Measurements from ENCODE around the gene MEGF11.
"Not testable (repeated sequence)": the region's sequence is repeated elsewhere in the genome, so short reads cannot be mapped to it uniquely, and the experiment has no call there.

Gene MEGF11

GRCh38 chr15:65870889-65871533, 382.5 kb downstream of the MEGF11 start:
- H3K9ac ChIP-seq (ENCODE audit: insufficient read length) = peak overlapping the region; percentile 96
- DNase-seq (ENCODE audit: low read depth, low spot score) = no peak
- H3K27ac ChIP-seq = peak overlapping the region; percentile 54; the same call in 1 of the 2 replicates
- peaks cover 17% of the 10 kb centered on the region for H3K36me3 ChIP-seq (ENCODE audit: insufficient read depth, low read length)
- TF ChIP-seq FOXP2 (optimal IDR thresholded peaks at IDR 0.05; ENCODE audit: control extremely low read depth, extremely low read length, insufficient read depth) (no peak), POLR2AphosphoS5 (IDR thresholded peaks at IDR 0.05; ENCODE audit: borderline replicate concordance, low read depth, low read length) (no peak; the same call in 1 of the 2 replicates), EZH2 (IDR thresholded peaks at IDR 0.05) (no peak)
- peak overlapping the region; percentile 99 for H3K4me3 ChIP-seq
- H3K9me3 ChIP-seq (ENCODE audit: low read depth, low read length) = no peaks in the 10 kb centered on the region

DNA sequence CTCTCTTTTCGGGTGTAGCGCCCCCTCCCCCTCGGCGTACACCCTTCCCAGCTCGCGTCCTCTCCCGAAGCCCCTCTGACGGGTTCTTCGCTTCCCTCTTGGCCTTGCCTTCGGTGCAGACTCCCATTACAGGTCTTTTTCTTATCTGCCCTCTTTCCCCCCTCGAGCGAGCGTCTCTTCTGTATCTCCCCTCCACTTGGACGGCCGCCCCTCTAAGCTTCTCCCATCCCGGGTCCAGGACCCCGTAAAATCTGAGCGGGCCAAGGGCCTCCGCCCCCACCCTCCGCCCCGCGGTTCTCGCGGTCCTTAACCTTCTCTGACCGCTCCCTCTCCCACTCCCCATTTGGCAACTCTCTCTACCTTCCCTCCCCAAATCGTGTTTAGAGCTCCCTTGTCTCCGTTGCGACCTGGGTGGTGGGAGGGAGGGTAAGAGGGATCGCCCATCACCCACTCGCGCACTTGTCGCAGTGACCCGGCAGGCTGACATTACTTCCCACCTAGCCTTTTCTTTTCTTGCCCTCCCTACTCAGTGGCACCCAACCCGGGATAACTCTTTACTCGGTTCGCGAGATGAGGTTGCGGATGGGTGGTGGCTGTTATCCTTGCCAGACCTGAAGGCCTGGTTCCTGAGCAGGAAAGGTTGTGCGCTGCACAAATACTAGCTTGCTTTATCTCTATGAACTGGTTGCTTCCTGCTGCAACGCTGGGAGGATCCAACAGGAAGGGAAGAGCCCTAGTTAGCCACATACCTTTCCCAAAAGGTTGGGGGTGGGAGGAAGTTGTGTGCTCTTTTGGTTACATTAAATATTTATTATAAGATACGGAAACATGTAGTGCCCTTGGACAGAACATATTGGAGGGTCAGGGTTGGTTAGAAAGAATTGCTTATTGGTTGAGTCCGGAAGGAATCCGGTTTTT, 383.3 kb downstream of the MEGF11 start:
- H3K9ac ChIP-seq (ENCODE audit: insufficient read length) = peak overlapping the region; percentile 96
- TF ChIP-seq EZH2 (IDR thresholded peaks at IDR 0.05) = no peak
- TF ChIP-seq FOXP2 (optimal IDR thresholded peaks at IDR 0.05; ENCODE audit: control extremely low read depth, extremely low read length, insufficient read depth) = no peak
- TF ChIP-seq POLR2AphosphoS5 (IDR thresholded peaks at IDR 0.05; ENCODE audit: borderline replicate concordance, low read depth, low read length) = 0 out of 2 replicates have a peak, but pooled peaks have one; percentile 4
- no peak for DNase-seq (ENCODE audit: low read depth, low spot score)
- H3K36me3 ChIP-seq (ENCODE audit: insufficient read depth, low read length) = peaks cover 10% of the 10 kb centered on the region
- peak overlapping the region; percentile 99 for H3K4me3 ChIP-seq
- H3K9me3 ChIP-seq (ENCODE audit: low read depth, low read length) = no peaks in the 10 kb centered on the region
- H3K27ac ChIP-seq = peak overlapping the region; percentile 79

DNA sequence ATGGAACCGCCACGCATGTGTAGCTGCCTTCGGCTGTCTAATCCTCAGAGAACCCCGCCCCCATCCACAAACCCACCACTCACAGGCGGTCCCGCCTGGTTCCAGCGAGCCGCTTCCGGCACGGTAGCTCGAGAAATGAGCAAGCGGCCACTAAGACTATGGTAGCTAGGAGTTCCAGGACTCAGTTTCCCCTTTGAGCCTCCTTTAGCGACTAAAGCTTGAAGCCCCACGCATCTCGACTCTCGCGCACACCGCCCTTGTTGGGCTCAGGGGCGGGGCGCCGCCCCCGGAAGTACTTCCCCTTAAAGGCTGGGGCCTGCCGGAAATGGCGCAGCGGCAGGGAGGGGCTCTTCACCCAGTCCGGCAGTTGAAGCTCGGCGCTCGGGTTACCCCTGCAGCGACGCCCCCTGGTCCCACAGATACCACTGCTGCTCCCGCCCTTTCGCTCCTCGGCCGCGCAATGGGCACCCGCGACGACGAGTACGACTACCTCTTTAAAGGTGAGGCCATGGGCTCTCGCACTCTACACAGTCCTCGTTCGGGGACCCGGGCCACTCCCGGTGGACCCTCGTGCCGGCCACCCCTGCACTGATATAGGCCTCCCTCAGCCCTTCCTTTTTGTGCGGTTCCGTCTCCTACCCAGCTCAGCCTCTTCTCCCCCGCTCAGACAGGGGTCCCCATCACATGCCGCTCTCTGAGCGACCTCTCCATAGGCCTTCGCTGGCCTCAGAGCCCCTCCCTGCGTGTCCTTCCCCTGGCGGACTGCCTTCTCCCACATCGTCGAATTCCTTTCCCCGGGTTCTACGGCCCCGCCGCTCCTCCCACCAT, 384.2 kb downstream of the MEGF11 start, which contains the start of gene RAB11A:
TSS of gene RAB11A (plus strand) at position 366 of the 828 bp plus-strand sequence. CDS start at position 461, 95 bp downstream.
- peak; percentile 76 for DNase-seq (ENCODE audit: low read depth, low spot score)
- H3K9ac ChIP-seq (ENCODE audit: insufficient read length) = peak within 1 kb of the TSS; percentile 96
- peaks cover 4% of the 10 kb centered on the region; the same call in 1 of the 2 replicates for H3K36me3 ChIP-seq (ENCODE audit: insufficient read depth, low read length)
- peak; percentile 97 for TF ChIP-seq POLR2AphosphoS5 (IDR thresholded peaks at IDR 0.05; ENCODE audit: borderline replicate concordance, low read depth, low read length)
- TF ChIP-seq FOXP2 (optimal IDR thresholded peaks at IDR 0.05; ENCODE audit: control extremely low read depth, extremely low read length, insufficient read depth) = peak; percentile 77
- no peak for TF ChIP-seq EZH2 (IDR thresholded peaks at IDR 0.05)
- H3K4me3 ChIP-seq = peak within 1 kb of the TSS; percentile 99
- peak within 1 kb of the TSS; percentile 95 for H3K27ac ChIP-seq
- H3K9me3 ChIP-seq (ENCODE audit: low read depth, low read length) = no peaks in the 10 kb centered on the region

- H3K4me3 ChIP-seq = peak overlapping the region; percentile 99
- H3K27ac ChIP-seq = 0 out of 2 replicates have a peak overlapping the region, but pooled peaks have one; percentile 95
- H3K9ac ChIP-seq (ENCODE audit: insufficient read length) = peak overlapping the region; percentile 96
- H3K36me3 ChIP-seq (ENCODE audit: insufficient read depth, low read length) = no peaks in the 10 kb centered on the region
- no peak for TF ChIP-seq EZH2 (IDR thresholded peaks at IDR 0.05)
- no peak for TF ChIP-seq POLR2AphosphoS5 (IDR thresholded peaks at IDR 0.05; ENCODE audit: borderline replicate concordance, low read depth, low read length)
- no peak for TF ChIP-seq FOXP2 (optimal IDR thresholded peaks at IDR 0.05; ENCODE audit: control extremely low read depth, extremely low read length, insufficient read depth)
- H3K9me3 ChIP-seq (ENCODE audit: low read depth, low read length) = no peaks in the 10 kb centered on the region
- DNase-seq (ENCODE audit: low read depth, low spot score) = no peak
These were observed 384.9 kb downstream of the MEGF11 start for GRCh38 chr15:65868546-65869125.

DNA sequence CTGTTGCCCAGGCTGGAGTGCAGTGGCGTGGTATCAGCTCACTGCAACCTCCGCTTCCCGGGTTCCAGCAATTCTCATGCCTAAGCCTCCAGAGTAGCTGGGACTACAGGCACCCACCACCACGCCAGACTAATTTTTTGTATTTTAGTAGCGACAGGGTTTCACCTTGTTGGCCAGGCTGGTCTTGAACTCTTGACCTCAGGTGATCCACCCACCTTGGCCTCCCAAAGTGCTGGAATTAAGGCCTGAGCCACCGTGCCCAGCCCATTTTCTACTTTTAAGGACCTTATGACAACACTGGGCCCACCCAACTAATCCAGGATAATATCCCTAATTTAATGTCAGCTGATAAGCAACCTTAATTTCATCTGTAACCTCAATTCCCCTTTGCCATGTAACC, 385.6 kb downstream of the MEGF11 start:
- not testable (repeated sequence) for H3K9ac ChIP-seq (ENCODE audit: insufficient read length); H3K27ac ChIP-seq; H3K9me3 ChIP-seq (ENCODE audit: low read depth, low read length); DNase-seq (ENCODE audit: low read depth, low spot score); H3K4me3 ChIP-seq; H3K36me3 ChIP-seq (ENCODE audit: insufficient read depth, low read length)

DNA sequence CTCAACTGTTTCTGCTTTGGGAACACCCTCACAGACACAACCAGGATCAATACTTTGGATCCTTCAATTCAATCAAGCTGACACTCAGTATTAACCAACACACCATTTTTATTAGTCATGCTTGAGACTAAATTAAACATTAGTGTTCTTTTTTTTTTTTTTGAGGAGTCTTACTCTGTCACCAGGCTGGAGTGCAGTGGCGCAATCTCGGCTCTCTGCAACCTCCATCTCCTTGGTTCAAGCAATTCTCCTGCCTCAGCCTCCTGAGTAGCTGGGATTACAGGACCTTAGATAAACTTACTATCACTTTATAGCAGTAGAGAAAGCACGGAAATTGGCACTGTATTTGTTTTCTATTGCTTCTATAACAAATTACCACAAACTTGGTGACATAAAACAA, 386.3 kb downstream of the MEGF11 start:
- Histone ChIP-seq H3K4me3 (no peak overlapping the region), H3K36me3 (ENCODE audit: insufficient read depth, low read length) (no peaks in the 10 kb centered on the region), H3K9me3 (ENCODE audit: low read depth, low read length) (no peaks in the 10 kb centered on the region), H3K27ac (no peak overlapping the region), H3K9ac (ENCODE audit: insufficient read length) (no peak overlapping the region)
- no peak for TF ChIP-seq POLR2AphosphoS5 (IDR thresholded peaks at IDR 0.05; ENCODE audit: borderline replicate concordance, low read depth, low read length)
- TF ChIP-seq FOXP2 (optimal IDR thresholded peaks at IDR 0.05; ENCODE audit: control extremely low read depth, extremely low read length, insufficient read depth) = no peak
- DNase-seq (ENCODE audit: low read depth, low spot score) = no peak

DNA sequence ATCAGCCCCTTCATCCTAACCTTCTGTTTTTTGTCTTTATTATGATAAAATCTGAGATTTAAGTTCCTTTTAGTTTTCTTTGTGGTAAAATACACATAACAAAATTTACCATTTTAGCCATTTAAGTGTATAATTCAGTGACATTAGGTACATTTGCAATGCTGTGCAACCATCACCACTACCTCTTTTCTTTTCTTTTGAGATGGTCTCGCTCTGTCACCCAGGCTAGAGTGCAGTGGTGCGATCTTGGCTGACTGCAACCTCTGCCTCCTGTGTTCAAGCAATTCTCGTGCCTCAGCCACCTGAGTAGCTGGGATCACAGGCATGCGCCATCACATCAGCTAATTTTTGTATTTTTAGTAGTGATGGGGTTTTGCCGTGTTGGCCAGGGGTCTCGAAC, 390.4 kb downstream of the MEGF11 start:
- TF ChIP-seq FOXP2 (optimal IDR thresholded peaks at IDR 0.05; ENCODE audit: control extremely low read depth, extremely low read length, insufficient read depth) = no peak
- no peak for TF ChIP-seq POLR2AphosphoS5 (IDR thresholded peaks at IDR 0.05; ENCODE audit: borderline replicate concordance, low read depth, low read length)
- no peak for TF ChIP-seq EZH2 (IDR thresholded peaks at IDR 0.05)
- Histone ChIP-seq H3K4me3 (no peak overlapping the region), H3K9ac (ENCODE audit: insufficient read length) (no peak overlapping the region), H3K27ac (no peak overlapping the region), H3K36me3 (ENCODE audit: insufficient read depth, low read length) (no peaks in the 10 kb centered on the region), H3K9me3 (ENCODE audit: low read depth, low read length) (no peaks in the 10 kb centered on the region)
- no peak for DNase-seq (ENCODE audit: low read depth, low spot score)
